RPMI8226 (cell line): ENCODE data around the gene LRRK2.
"Not testable (repeated sequence)": the region's sequence is repeated elsewhere in the genome, so short reads cannot be mapped to it uniquely, and the experiment has no call there.

Source experiments
- DNase-seq: peaks from one replicate; pipeline ENCODE4 v3.0.0-alpha.2; 2015

The LRRK2 gene

DNA sequence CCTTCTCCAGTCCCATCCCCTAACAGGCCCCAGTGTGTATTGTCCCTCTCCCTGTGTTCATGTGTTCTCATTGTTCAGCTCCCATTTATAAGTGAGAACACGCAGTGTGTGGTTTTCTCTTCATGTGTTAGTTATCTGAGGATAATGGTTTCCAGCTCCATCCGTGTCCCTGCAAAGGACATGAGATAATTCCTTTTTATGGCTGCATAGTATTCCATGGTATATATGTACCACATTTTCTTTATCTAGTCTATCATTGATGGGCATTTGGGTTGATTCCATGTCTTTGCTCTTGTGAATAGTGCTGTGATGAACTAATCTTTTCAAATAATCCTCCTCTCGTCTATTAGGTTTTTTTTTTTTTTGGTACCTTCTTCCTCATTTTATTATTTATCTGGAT is 25.9 kb downstream of the LRRK2 start:
- not testable (repeated sequence) for DNase-seq

DNA sequence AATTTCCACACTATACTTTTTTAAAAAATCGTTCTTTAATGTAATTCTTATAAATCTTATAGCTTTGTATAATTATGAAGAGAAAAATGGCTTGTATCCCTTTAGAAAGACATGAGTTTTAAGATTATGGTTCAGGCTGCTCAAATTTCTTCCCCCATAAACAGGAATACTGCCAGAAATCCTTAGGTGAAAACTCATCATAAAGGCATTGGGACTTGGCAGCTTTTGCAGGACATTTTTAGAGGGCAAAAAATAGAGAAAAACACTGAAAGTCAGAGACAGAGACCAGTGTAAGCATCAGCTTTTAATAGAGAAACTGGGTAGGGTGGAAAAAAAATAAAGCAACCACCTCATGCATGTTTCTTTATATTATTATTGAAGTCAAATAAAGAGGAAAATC is 29.1 kb downstream of the LRRK2 start:
- no peak for DNase-seq

DNA sequence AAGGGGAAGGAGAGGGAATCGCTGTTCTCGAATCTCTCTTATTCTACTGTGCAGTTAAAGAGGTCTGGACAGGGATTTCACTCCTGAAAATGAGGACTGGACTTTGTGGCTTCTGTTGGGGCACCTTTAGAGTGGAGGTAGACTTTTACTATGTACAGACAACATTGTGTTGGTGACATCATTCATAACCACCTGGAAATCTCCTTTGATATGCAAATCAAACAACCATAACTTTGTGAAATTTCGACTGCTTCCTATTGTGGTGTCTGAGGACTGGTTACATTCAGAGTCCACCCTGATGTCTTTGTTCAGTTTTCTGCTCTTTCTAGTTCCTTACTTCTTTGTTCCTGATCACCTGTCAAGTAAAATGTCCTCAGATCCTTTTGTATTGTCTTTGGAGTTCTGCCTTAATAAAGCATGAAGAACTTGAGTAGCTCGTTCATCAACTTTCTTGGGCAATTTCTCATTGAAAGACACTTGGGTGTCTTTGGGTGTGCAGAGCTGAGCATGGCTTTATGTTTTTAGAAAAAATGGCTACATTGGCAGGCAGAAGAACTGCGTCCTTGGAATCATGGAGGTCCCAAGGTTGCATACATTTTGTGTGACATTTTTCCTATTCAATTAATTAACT is 29.8 kb downstream of the LRRK2 start:
- DNase-seq: no peak

DNA sequence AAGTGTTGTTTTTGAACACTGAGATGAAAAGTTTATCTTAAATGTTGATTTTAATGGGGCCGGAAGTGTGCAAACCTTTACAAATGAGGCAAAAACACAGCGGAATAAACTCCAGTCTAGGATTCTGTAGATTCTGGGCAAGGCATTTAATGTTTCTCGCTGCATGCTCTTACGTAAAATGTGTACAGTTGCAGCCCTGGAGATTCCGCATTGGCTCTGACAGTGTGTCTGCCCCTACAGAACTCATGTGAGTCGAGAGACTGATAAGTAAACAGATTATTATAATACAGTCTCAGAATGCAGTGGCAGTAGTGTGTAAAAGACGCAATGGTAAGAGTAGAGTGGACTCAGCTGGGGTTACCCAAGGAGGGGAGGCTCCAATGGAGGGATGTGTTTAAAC is 33.6 kb downstream of the LRRK2 start:
- DNase-seq: no peak

DNA sequence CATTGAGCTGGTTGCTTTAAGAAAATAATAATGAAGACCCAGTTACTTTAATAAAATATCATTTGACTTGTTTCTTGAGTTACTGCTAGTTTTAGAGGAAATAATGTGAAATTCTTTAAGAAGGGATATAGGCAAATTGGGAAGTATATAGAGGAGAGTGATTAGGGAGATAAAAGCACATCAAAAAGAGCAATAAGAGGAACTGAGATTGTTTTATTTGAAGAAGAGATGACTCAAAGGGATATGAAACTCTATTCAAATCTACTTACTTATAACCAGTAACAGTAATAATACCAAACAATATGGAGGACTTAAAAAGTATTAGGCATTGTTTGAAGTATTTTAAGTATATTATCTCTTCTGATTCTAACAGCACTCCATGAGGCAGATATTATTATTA is 37.1 kb downstream of the LRRK2 start:
- DNase-seq: no peak

DNA sequence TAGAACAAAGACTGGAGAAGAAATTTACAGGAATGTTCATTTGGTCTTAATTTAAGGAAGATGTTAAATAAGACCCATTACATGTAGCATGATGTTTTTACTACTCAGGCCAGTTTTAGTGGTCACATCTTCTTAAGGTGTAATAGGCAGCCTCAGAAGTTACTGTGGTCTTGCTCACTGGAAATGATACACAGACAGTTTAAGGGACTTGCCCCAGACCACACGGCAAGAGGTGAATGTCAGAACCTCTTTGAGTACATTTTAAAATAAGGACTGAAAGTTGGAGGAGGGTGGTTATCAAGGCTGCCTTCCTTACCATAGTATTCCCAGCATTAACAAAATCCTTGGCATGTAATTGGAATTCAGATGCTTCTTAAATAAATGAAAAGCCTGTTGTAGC is 37.9 kb downstream of the LRRK2 start:
- no peak for DNase-seq

DNA sequence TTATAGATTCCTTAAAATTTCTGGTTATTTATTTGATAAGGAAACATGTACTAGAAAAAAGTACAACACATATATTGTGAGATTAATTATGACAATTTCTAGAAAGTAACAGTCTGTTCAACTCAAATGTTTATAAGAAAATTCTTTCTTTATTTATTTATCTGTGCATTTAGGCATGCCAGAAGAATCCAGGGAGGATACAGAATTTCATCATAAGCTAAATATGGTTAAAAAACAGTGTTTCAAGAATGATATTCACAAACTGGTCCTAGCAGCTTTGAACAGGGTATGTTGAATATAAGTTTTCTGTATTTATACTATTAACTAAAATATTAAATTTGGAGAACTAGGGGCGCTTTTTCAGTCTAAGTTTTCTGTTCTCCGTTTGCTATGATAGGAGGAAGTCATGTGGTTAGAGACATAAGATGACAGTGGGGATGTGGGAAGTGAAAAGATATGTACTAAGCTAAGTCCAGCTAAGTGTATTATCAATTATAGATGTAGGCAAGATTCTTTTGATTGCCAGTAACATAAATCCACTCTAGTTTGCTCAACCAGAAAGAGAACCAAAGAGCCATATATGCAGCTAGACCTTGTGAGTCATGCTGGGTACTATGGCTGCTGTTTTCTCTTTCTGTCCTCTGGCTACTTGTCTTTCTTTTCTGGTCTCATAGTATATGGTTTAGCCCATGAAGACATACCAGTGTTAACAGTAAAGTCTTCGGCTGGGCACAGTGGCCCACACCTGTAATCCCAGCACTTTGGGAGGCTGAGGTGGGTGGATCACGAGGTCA is 39.0 kb downstream of the LRRK2 start:
- DNase-seq: no peak

DNA sequence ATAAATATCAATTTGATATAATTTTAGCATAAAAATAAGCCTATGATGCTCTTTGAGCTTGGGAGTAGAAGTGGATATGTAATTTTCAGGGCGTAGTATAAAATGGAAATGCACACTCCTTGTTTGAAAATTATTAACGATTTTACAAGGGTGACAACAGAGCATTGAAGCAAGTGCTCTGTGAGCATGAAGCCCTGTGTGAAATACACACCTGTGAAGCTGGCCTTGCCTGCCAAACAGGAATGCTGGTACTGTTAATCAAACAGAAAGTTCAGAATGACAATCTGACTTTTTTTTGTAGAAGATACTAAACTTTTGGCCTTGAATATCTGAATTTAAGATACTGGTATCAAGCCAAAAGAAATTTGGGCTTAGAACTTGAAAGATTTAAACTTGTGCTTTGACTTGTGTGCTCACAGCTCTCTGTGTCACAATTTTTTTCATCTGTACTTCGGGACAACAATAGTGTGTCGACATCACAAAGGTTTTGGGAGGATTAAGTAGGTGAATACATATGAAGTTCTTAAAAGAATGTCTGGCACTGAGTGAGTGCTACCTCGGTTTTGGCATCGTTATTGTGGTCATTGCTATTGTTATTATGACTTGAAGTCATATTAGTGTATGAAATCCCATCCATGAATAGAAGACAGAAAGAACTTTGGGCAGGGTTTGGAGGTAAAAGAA is 47.3 kb downstream of the LRRK2 start:
- DNase-seq: no peak

DNA sequence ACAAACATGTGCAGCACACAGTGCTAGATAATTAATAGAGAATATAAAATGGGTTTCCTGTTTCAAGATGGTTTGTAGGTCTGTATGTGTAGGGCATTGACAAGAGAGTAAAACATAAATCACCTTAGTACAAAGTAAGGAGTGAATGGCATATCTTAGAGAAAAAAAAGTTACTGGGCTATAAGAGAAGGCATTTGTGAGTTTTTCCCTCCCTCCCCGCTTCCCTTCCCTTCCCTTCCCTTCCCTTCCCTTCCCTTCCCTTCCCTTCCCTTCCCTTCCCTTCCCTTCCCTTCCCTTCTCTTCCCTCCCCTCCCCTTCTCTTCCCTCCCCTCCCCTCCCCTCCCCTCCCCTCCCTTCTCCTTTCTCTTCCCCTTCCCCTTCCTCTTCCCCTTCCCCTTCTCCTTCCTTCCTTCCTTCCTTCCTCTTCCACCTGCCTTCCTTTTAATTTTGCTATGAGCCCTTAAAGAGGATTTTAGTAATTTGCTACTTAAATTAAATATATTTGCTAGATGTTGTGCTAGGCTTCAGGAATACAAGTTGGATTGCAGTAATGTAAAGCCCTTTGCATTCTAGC is 57.1 kb downstream of the LRRK2 start:
- no peak for DNase-seq

DNA sequence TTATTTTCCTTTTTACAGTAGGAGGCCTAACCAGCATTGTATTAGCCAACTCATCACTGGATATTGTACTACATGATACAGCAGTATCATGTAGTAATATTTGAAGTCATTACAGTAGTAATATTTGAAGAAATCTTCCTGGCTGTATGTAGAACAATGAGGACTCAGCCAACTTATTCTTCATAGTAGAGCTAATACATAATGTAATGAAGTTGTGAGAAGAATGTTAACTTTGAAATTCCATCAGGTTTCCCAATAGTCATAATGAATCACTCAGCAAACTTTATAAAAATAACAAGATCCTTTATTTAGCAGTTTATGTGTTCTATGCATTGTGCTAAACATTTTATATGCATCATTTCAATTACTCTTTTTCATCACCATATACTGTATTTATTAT is 61.8 kb downstream of the LRRK2 start:
- no peak for DNase-seq

DNA sequence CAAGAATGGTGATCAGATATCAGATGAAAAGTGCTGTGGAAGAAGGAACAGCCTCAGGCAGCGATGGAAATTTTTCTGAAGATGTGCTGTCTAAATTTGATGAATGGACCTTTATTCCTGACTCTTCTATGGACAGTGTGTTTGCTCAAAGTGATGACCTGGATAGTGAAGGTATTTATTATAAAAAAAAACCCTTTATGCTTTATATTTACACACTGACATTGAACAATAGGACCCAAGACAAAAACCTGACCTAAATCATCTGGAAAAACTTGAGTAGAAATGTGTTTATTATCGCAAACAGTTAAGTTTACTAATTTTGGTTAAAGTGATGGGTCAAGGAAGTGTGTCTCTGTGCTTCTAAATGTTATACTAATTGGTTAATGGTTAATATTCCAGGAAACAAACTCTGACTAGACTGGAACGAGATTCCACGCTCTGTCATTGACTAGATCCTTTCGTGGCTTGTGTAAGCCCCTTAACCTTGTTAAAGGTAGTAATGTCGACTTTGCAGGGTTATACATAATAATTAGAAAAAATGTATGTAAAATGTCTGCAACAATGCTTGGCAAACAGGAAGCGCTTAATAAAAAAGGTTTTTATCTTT is 62.7 kb downstream of the LRRK2 start:
- no peak for DNase-seq

DNA sequence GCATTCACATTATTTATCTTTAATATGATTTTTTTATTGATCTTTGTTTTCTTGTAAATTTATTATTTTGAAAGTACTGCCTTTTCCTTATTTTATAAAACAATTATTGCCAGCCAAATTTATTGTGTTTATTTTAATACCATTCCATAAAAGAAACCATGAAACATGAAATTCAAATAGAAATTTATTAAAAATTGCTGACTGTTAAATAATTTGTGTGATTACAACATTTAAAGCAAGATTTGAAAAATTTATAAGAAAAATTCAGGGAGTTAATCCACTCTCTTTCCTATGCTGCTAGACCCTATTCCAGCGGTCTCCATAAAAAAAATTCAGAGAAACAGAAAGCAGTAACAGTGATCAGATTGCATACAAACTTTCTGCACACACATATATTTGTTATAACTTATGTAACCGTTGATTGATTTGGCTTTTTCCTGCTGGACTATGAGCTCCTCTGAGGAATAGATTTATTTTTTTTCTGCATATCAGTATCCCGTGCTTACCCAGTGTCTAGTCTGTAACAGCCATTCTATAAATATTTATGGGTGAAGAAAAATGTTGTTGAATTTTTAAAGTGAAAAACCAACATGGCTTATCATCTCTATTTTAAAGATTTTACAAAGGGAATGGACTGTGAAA is 68.1 kb downstream of the LRRK2 start:
- no peak for DNase-seq

DNA sequence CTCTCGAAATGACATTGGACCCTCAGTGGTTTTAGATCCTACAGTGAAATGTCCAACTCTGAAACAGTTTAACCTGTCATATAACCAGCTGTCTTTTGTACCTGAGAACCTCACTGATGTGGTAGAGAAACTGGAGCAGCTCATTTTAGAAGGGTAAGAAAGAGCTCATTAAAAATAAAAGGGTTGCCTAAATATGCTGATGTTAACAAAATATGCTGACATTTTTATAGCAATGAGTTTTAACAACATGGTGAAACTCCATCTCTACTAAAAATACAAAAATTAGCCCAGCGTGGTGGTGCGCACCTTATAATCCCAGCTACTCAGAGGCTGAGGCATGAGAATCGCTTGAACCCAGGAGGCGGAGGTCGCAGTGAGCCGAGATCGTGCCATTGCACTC is 73.5 kb downstream of the LRRK2 start:
- DNase-seq: no peak

DNA sequence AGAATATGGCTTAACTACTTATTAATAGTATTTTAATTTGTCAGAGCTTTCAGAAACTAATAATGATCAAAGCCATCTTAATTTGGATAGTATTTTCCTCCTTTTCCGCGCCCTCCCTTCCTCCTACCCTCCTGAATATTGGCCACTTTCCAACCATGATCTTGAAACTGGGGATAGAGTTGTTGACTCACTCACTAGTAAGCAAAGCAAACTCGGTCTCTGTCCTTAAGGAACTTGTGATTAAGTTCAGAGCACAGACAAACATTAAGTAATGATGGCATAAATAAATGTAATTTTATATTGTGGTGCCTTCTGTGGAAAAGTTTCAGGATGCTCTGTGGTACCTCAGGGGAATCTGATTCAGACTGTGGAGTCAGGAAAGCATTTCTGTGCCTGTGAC is 75.7 kb downstream of the LRRK2 start:
- no peak for DNase-seq

DNA sequence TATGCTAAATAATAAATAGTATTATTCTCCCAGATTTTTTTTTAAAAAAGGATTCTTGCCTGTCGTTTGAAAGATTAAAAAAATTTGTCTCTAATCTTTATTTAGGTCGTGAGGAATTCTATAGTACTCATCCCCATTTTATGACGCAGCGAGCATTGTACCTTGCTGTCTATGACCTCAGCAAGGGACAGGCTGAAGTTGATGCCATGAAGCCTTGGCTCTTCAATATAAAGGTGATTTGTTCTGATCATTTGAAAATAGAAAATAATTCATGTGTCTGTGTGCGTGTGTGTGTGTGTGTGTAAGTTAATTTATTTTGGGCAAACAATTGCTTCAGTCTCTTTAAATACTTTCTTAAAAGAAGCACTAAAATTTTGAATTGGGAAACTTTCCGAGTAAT is 84.2 kb downstream of the LRRK2 start:
- DNase-seq: no peak

DNA sequence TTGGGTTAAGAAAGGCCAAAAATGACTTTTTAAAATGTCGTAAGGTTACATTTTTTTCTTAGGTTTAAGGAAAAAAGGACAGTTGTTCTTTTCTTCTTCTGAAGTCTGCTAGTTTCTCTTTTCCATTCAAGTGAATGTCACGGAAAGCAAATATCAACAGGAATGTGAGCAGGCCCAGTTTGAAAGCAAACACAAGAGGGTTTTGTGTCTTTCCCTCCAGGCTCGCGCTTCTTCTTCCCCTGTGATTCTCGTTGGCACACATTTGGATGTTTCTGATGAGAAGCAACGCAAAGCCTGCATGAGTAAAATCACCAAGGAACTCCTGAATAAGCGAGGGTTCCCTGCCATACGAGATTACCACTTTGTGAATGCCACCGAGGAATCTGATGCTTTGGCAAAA is 85.4 kb downstream of the LRRK2 start:
- no peak for DNase-seq

DNA sequence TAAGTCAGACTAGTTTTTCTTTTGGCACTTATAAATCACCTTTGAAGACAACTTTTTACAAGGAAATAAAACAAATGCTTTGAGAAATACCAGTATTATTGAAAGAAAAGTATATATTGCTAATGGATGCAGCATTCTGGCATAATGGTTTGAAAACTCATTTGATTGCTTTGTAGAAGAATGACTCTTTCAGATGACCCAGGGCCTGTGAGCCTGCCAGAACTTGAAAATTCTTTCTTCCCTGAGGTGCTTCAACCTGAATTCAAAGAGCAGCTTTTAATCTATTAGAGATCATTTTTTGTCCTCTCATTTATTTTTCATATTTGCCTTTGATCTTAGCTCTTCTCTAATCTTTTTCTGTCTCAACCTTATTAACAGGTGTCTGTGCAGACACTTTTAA is 87.4 kb downstream of the LRRK2 start:
- DNase-seq: no peak

DNA sequence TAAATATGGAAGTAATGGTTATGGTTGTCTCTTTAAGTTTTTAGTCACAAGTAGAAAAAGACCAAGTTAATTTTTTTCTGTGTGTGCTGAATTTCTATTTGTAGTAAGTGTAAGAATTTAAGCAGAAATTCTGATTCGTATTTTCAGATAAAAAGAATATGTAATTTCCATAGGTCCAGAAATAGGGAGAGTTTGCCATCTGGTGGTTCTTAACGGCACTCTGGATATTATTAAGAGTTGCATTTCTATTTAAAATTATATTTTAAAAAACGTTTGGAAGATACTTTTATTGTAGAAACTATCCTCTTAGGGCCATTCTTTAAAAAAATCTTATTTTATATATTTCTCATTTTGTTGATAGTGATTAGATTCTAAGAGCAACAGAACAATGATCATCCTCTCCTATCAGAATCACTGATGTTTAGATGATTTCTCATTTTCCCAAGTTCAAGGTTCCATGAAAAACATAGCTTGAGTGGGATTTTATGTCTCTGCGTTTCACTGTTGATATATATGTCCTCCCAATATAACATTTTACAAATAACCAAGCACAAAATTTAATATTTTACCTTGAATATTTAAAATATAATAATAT is 88.3 kb downstream of the LRRK2 start:
- no peak for DNase-seq

DNA sequence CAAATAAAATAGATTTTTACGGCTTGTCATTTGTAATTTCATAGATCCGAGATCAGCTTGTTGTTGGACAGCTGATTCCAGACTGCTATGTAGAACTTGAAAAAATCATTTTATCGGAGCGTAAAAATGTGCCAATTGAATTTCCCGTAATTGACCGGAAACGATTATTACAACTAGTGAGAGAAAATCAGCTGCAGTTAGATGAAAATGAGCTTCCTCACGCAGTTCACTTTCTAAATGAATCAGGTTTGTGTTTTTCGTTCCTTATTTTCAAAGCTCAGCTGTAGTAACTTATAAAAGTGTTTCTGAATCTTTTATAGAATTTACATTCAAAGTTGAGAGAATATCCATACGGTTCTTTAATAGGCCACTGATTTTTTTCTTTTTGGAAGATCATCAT is 89.1 kb downstream of the LRRK2 start:
- DNase-seq: no peak

DNA sequence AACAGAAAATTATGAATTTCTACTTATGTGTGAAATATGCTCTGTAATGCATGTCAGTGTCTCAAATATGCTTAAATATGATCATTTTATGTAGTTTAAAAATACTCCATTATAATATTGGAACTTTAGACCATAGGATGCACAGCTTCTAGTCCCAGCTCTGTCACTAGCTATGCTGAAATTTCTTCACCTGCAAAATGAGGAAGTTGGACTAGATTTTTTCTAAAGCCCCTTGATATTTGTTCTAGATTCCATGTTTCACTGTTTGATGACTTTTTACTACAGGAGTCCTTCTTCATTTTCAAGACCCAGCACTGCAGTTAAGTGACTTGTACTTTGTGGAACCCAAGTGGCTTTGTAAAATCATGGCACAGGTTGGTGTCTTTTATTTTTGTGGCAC is 90.1 kb downstream of the LRRK2 start:
- no peak for DNase-seq

DNA sequence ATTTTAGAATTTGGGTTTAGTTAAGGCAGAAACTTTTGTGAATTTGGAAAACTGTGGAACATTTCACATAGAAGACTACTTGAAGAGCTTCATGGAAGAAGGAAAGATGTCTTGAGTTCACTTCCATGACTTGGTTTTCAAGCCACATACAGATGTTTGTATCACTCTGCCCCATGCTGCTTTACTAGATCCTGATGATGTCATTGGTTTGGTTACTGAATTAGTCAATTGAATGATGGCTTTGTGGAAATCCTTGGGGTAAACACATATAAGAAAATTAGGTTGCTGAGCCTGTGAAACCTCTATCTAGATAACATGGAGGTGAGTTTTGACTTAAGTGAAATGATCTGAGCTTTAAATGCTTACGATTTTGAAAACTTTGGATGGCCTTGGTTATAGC is 90.6 kb downstream of the LRRK2 start:
- DNase-seq: no peak

DNA sequence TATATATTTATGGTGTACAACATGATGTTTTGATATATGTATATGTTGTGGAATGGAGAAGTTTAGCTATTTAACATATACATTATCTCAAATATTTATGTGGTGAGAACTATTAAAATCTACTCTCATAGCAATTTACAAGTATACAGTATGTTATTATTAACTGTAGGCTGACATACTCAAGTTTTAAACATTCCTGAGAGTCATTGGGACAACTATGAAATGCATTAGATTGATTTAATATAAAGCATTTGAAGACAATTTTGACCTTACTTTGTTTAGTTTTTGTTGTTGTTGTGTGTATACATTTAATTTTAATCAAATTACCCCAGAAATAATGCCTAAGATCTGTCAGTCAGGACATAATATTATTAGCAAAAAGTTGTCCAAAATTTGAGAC is 99.5 kb downstream of the LRRK2 start:
- DNase-seq: no peak
